Breast epithelium (tissue), 3 donors: ENCODE results near the gene AHCYL2.
"Not testable (repeated sequence)": the region's sequence is repeated elsewhere in the genome, so short reads cannot be mapped to it uniquely, and the experiment has no call there.

ENCODE experiments used
- CTCF ChIP-seq, 3 donors: fragments of 450-650 bp; IDR thresholded peaks; one replicate each; pipeline ENCODE4 v1.5.1; 2016 to 2017; ENCODE audit warnings: antibody characterized with exemption in 3 of 3, mild to moderate bottlenecking in 3 of 3, moderate library complexity in 3 of 3
- POLR2A ChIP-seq: fragments of 450-650 bp; IDR thresholded peaks from one replicate; pipeline ENCODE4 v1.6.1; 2016; ENCODE audit warnings: antibody characterized with exemption, mild to moderate bottlenecking, moderate library complexity
- POLR2AphosphoS5 ChIP-seq, 3 donors: sonication (generic); formaldehyde crosslinking; IDR thresholded peaks; one replicate each; pipeline ENCODE4 v1.6.1; 2017; ENCODE audit warnings: antibody characterized with exemption in 3 of 3

GRCh38 chr7:129475931-129476330 lies 251.1 kb downstream of the AHCYL2 start:
- not testable (repeated sequence) for TF ChIP-seq CTCF (IDR thresholded peaks at IDR 0.05); POLR2A; POLR2AphosphoS5 (IDR thresholded peaks at IDR 0.05)
